Type B pancreatic cell (in vitro differentiated cells): ENCODE measurements around the gene PDE8A. TPM values are rescaled to one million over a fixed set of nuclear protein-coding genes. Genes with fewer than 3 reads are reported as not detected.

Experiments
- DNase-seq: peaks from one replicate; pipeline ENCODE4 v3.0.0; 2021; ENCODE audit warnings: mixed read lengths; ENCODE audit not compliant: unreplicated experiment; ENCODE audit errors: extremely low spot score
- H3K27ac Mint-ChIP-seq: 2 replicates; pipeline ENCODE4 v1.8.0; 2021; ENCODE audit warnings: mild to moderate bottlenecking, mixed read lengths
- H3K27me3 Mint-ChIP-seq: 2 replicates; pipeline ENCODE4 v1.8.0; 2021; ENCODE audit warnings: mixed read lengths
- H3K36me3 Mint-ChIP-seq: 2 replicates; pipeline ENCODE4 v1.8.0; 2021; ENCODE audit warnings: mixed read lengths
- H3K4me1 Mint-ChIP-seq: one replicate; pipeline ENCODE4 v1.8.0; 2021; ENCODE audit warnings: mixed read lengths; ENCODE audit not compliant: unreplicated experiment
- H3K4me3 Mint-ChIP-seq: 2 replicates; pipeline ENCODE4 v1.8.0; 2021; ENCODE audit warnings: mild to moderate bottlenecking, mixed read lengths
- H3K9me3 Mint-ChIP-seq: 2 replicates; pipeline ENCODE4 v1.8.0; 2021; ENCODE audit warnings: mixed read lengths
- total RNA-seq: library from RNA; stranded (reverse); gene quantifications from 2 replicates; pipeline ENCODE4 v1.2.1, GENCODE V29; 2021; ENCODE audit warnings: low replicate concordance
- TF ChIP-seq, protein P1 (sequence below): fragments of 200-600 bp; sonication (generic); conservative IDR thresholded peaks from 2 replicates; pipeline ENCODE4 v1.5.0; 2021; ENCODE audit warnings: antibody characterized with exemption, mild to moderate bottlenecking

The PDE8A gene
- total RNA-seq, 1 donor from 2014 or later = 22.8 TPM

- H3K36me3 Mint-ChIP-seq = peaks cover 12% of the 10 kb centered on the region
- H3K27ac Mint-ChIP-seq = no peak overlapping the region
- no peaks in the 10 kb centered on the region for H3K9me3 Mint-ChIP-seq
- peaks cover 26% of the 10 kb centered on the region for H3K4me1 Mint-ChIP-seq
- TF ChIP-seq, protein P1, sequence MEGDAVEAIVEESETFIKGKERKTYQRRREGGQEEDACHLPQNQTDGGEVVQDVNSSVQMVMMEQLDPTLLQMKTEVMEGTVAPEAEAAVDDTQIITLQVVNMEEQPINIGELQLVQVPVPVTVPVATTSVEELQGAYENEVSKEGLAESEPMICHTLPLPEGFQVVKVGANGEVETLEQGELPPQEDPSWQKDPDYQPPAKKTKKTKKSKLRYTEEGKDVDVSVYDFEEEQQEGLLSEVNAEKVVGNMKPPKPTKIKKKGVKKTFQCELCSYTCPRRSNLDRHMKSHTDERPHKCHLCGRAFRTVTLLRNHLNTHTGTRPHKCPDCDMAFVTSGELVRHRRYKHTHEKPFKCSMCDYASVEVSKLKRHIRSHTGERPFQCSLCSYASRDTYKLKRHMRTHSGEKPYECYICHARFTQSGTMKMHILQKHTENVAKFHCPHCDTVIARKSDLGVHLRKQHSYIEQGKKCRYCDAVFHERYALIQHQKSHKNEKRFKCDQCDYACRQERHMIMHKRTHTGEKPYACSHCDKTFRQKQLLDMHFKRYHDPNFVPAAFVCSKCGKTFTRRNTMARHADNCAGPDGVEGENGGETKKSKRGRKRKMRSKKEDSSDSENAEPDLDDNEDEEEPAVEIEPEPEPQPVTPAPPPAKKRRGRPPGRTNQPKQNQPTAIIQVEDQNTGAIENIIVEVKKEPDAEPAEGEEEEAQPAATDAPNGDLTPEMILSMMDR = no peak
- H3K27me3 Mint-ChIP-seq = peaks cover 16% of the 10 kb centered on the region
- H3K4me3 Mint-ChIP-seq = no peak overlapping the region
- no peak for DNase-seq
Observed at GRCh38 chr15:84987949-84988624, 6.4 kb downstream of the PDE8A start.

DNA sequence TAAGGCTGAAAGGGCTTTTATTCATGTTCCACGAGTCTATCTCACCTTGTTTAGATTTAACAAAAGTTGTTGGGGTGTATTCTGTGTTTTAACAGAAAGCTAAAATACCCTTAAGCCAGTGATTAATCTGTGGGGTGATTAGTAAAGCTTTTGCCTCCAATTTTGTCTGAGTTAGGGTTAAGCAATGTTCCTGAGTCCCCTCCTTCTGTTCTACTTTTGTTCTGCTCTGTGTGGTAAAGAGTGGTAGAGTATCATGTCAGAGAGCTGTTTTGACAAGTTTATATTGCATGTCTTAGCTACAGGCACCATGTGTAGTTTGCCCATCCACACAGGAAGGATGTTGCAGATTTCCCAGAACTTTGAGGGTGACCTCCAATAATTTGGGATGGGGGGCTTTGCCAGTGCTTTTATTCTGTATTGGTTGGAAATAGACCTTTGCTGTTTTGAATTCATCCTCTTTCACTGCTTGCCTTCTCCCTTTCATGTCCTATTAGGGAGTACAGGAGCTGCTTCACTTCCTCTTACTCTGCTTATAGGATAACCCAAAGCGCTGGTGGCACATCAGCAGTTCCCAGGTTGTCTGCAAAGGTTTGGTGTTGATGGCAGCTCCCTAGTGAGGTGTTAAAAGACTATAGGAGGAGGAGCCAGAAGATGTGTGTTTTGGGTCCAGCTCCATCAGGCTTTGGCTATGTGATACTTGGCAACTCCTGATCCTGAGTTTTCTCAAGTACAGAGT, 7.4 kb downstream of the PDE8A start:
- Mint-ChIP-seq H3K36me3 (peaks cover 12% of the 10 kb centered on the region), H3K27ac (no peak overlapping the region), H3K4me1 (peaks cover 21% of the 10 kb centered on the region), H3K27me3 (peaks cover 7% of the 10 kb centered on the region), H3K9me3 (no peaks in the 10 kb centered on the region), H3K4me3 (no peak overlapping the region)
- TF ChIP-seq, protein P1 = no peak
- no peak for DNase-seq

- H3K27me3 Mint-ChIP-seq = peaks cover 1% of the 10 kb centered on the region
- peaks cover 12% of the 10 kb centered on the region for H3K36me3 Mint-ChIP-seq
- H3K27ac Mint-ChIP-seq = no peak overlapping the region
- H3K4me1 Mint-ChIP-seq = peaks cover 9% of the 10 kb centered on the region
- no peak for DNase-seq
- H3K9me3 Mint-ChIP-seq = no peaks in the 10 kb centered on the region
- TF ChIP-seq, protein P1 = no peak
- H3K4me3 Mint-ChIP-seq = no peak overlapping the region
Observed at GRCh38 chr15:84990507-84990906, 8.9 kb downstream of the PDE8A start.

DNA sequence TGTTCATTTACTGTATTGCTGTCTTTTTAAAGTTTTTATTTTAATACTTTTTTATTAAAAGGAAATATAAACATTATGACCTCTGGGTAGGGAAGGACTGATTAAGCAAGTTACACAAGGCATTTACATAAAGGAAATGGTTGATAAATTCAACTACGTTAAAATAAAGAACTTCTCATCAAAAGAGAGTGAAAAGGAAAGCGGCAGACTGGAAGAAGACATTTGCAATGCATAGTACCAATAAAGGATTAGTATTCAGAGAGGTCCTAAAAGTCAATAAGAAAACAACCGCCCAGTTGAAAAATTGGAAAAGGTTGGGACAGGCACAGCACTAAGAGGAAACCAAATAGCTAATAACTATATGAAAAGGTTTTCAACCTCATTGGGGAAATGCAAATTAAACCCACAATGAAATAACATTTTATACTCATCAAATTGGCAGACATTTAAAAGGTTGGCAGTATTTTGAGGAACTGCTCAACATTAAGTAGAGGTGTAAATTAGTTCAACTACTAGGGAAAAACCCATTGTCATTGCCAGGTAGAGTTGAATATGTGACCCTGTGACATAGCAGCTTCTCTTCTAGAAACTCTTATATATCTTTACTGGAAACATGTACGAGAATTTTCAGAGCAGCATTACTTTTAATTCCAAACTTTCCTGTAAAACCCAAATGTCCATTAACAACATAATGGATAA, 9.5 kb downstream of the PDE8A start:
- H3K36me3 Mint-ChIP-seq = peaks cover 12% of the 10 kb centered on the region
- H3K27ac Mint-ChIP-seq = no peak overlapping the region
- no peak for DNase-seq
- H3K27me3 Mint-ChIP-seq = no peaks in the 10 kb centered on the region
- TF ChIP-seq, protein P1 = no peak
- peaks cover 8% of the 10 kb centered on the region for H3K4me1 Mint-ChIP-seq
- no peak overlapping the region for H3K4me3 Mint-ChIP-seq
- no peaks in the 10 kb centered on the region for H3K9me3 Mint-ChIP-seq

GRCh38 chr15:84992157-84992944, 10.7 kb downstream of the PDE8A start:
- no peaks in the 10 kb centered on the region for H3K27me3 Mint-ChIP-seq
- DNase-seq = no peak
- H3K9me3 Mint-ChIP-seq = no peaks in the 10 kb centered on the region
- peaks cover 8% of the 10 kb centered on the region for H3K4me1 Mint-ChIP-seq
- H3K4me3 Mint-ChIP-seq = no peak overlapping the region
- TF ChIP-seq, protein P1 = no peak
- H3K36me3 Mint-ChIP-seq = peaks cover 9% of the 10 kb centered on the region
- H3K27ac Mint-ChIP-seq = peak overlapping the region; percentile 53
